Testis (tissue), 3 donors: ENCODE measurements around the gene OR6K2. TPM values are rescaled to one million over a fixed set of nuclear protein-coding genes. Genes with fewer than 3 reads are reported as not detected.

ENCODE experiments used
- DNase-seq: peaks from one replicate; pipeline ENCODE4 v3.0.0-alpha.2; 2019
- H3K27ac ChIP-seq, 2 donors: fragments of 200-600 bp; sonication (generic); one replicate each; pipeline ENCODE4 v1.5.1; 2019
- H3K27me3 ChIP-seq: fragments of 200-600 bp; sonication (generic); one replicate; pipeline ENCODE4 v1.5.1; 2019
- H3K36me3 ChIP-seq: fragments of 200-600 bp; sonication (generic); one replicate; pipeline ENCODE4 v1.5.1; 2017; ENCODE audit warnings: low read depth; ENCODE audit errors: missing control alignments
- H3K4me1 ChIP-seq: fragments of 200-600 bp; sonication (generic); one replicate; pipeline ENCODE4 v1.5.1; 2019
- H3K4me3 ChIP-seq, 2 donors: fragments of 200-600 bp; sonication (generic); one replicate each; pipeline ENCODE4 v1.5.1; 2017 to 2019
- H3K9me3 ChIP-seq: fragments of 200-600 bp; sonication (generic); one replicate; pipeline ENCODE4 v1.5.1; 2017
- CTCF ChIP-seq, 3 experiments: fragments of 450-650 bp in 2 of 3; fragments of 200-600 bp in 1 of 3; sonication (generic) in 1 of 3; IDR thresholded peaks; one replicate each; pipeline ENCODE4 v1.5.1; 2016 to 2019; ENCODE audit warnings: antibody characterized with exemption in 3 of 3, mild to moderate bottlenecking in 2 of 3, moderate library complexity in 1 of 3
- POLR2A ChIP-seq: fragments of 450-650 bp; IDR thresholded peaks from one replicate; pipeline ENCODE4 v1.6.1; 2017; ENCODE audit warnings: antibody characterized with exemption, mild to moderate bottlenecking, moderate library complexity
- WGBS, 2 donors: methylation state at CpG; one replicate each; pipeline ENCODE4 v1.1.5; 2018; 5-methylcytosine and 5-hydroxymethylcytosine counted together
- intact Hi-C: fragments of 100-400 bp; cut with DNase I; formaldehyde crosslinking; loops from one replicate; pipeline ENCODE4 v1.15.1; 2023; ENCODE audit warnings: low total_unique reads
- polyA plus RNA-seq: library from polyadenylated mRNA; stranded (reverse); fragments of 350-450 nt; fragmentation: Illumina TruSeq; extraction: RNeasy Lipid Tissue Mini Kit (QIAGEN cat#74804); gene quantifications from one replicate; pipeline ENCODE4 v1.2.3, GENCODE V29; 2014; ENCODE audit warnings: low read depth, low replicate concordance; ENCODE audit not compliant: insufficient read depth
- total RNA-seq, 2 donors: library from RNA; depleted of rRNA; stranded (reverse); fragments of >200 nt; gene quantifications; one replicate each; pipeline ENCODE4 v1.2.3, GENCODE V29; 2016

Gene OR6K2
- total and polyA plus RNA-seq, 3 donors from 2014 or later: not detected

GRCh38 chr1:158717344-158717743 is 16.9 kb upstream of the OR6K2 start:
- TF ChIP-seq POLR2A (no peak), CTCF (IDR thresholded peaks at IDR 0.05) (no peak)
- H3K4me1 ChIP-seq: no peaks in the 10 kb centered on the region
- intact Hi-C loops: no loop called here
- DNase-seq: no peak
- H3K36me3 ChIP-seq: no peaks in the 10 kb centered on the region
- H3K27ac ChIP-seq: no peak overlapping the region
- WGBS, 2 donors: 80 to 95% methylated on average over 6 of the region's 6 CpGs
- no peaks in the 10 kb centered on the region for H3K27me3 ChIP-seq
- H3K9me3 ChIP-seq: no peaks in the 10 kb centered on the region
- no peak overlapping the region for H3K4me3 ChIP-seq

GRCh38 chr1:158716335-158716734 is 15.9 kb upstream of the OR6K2 start:
- 77 to 80% methylated on average over 1 of the region's 1 CpG for WGBS, 2 donors
- DNase-seq: no peak
- Histone ChIP-seq H3K27me3 (no peaks in the 10 kb centered on the region), H3K4me1 (no peaks in the 10 kb centered on the region), H3K27ac (no peak overlapping the region), H3K36me3 (no peaks in the 10 kb centered on the region), H3K9me3 (no peaks in the 10 kb centered on the region), H3K4me3 (no peak overlapping the region)
- TF ChIP-seq POLR2A (no peak), CTCF (IDR thresholded peaks at IDR 0.05) (no peak)
- intact Hi-C loops: no loop called here

GRCh38 chr1:158714754-158715153 is 14.3 kb upstream of the OR6K2 start:
- Histone ChIP-seq H3K27me3 (no peaks in the 10 kb centered on the region), H3K27ac (no peak overlapping the region), H3K36me3 (no peaks in the 10 kb centered on the region), H3K4me3 (no peak overlapping the region), H3K4me1 (no peaks in the 10 kb centered on the region), H3K9me3 (no peaks in the 10 kb centered on the region)
- WGBS, 2 donors: 66 to 76% methylated on average over 1 of the region's 1 CpG
- TF ChIP-seq CTCF (IDR thresholded peaks at IDR 0.05) (no peak), POLR2A (no peak)
- no peak for DNase-seq
- intact Hi-C loops: no loop called here

GRCh38 chr1:158711098-158711497 is 10.6 kb upstream of the OR6K2 start:
- no peak overlapping the region for H3K4me3 ChIP-seq
- TF ChIP-seq CTCF (IDR thresholded peaks at IDR 0.05) (no peak), POLR2A (no peak)
- no peak overlapping the region for H3K27ac ChIP-seq
- WGBS, 2 donors: 81 to 87% methylated on average over 4 of the region's 4 CpGs
- H3K36me3 ChIP-seq: no peaks in the 10 kb centered on the region
- H3K27me3 ChIP-seq: no peaks in the 10 kb centered on the region
- intact Hi-C loops: no loop called here
- no peaks in the 10 kb centered on the region for H3K9me3 ChIP-seq
- DNase-seq: no peak
- H3K4me1 ChIP-seq: no peaks in the 10 kb centered on the region

- no peak for DNase-seq
- Histone ChIP-seq H3K27me3 (no peaks in the 10 kb centered on the region), H3K9me3 (no peaks in the 10 kb centered on the region), H3K36me3 (no peaks in the 10 kb centered on the region), H3K4me3 (no peak overlapping the region), H3K27ac (no peak overlapping the region), H3K4me1 (no peaks in the 10 kb centered on the region)
- 80 to 91% methylated on average over 2 of the region's 2 CpGs for WGBS, 2 donors
- TF ChIP-seq CTCF (IDR thresholded peaks at IDR 0.05): no peak
- no peak for TF ChIP-seq POLR2A
- intact Hi-C loops: no loop called here
Observed at GRCh38 chr1:158706096-158706495, 5.6 kb upstream of the OR6K2 start.
